Bronchial epithelial cell (primary cell): ENCODE data around the gene TRAM2. TPM values are rescaled to one million over a fixed set of nuclear protein-coding genes. Genes with fewer than 3 reads are reported as not detected.

ENCODE experiments used
- DNase-seq: peaks from one replicate; pipeline ENCODE4 v3.0.0-alpha.2; 2010; ENCODE audit warnings: low read depth
- FAIRE-seq: peaks from 2 replicates; lab custom pipeline; 2011; peaks lifted over from hg19 to GRCh38; lab: Jason Lieb, UNC
- H3K27me3 ChIP-seq: 2 replicates; pipeline ENCODE4 v1.5.1; 2011; ENCODE audit warnings: low read length; ENCODE audit not compliant: control insufficient read depth, insufficient read depth
- H3K36me3 ChIP-seq: 2 replicates; pipeline ENCODE4 v1.5.1; 2011; ENCODE audit warnings: low read length; ENCODE audit not compliant: control insufficient read depth, insufficient read depth
- H3K4me3 ChIP-seq: 2 replicates; pipeline ENCODE4 v1.5.1; 2011; ENCODE audit warnings: mild to moderate bottlenecking, low read depth, low read length, control low read depth
- total RNA-seq: library from RNA; depleted of rRNA; stranded (reverse); fragments of >200 nt; gene quantifications from 2 replicates; pipeline ENCODE4 v1.2.1, GENCODE V29; 2014
- TF ChIP-seq, protein P1 (sequence below): IDR thresholded peaks from 2 replicates; pipeline ENCODE4 v1.5.1; 2011; ENCODE audit warnings: mild to moderate bottlenecking, moderate library complexity, low read length, control low read depth, inconsistent platforms; ENCODE audit not compliant: insufficient read depth, severe bottlenecking

Gene TRAM2
- total RNA-seq, 1 donor from 2014 or later, result 4.2 TPM

DNA sequence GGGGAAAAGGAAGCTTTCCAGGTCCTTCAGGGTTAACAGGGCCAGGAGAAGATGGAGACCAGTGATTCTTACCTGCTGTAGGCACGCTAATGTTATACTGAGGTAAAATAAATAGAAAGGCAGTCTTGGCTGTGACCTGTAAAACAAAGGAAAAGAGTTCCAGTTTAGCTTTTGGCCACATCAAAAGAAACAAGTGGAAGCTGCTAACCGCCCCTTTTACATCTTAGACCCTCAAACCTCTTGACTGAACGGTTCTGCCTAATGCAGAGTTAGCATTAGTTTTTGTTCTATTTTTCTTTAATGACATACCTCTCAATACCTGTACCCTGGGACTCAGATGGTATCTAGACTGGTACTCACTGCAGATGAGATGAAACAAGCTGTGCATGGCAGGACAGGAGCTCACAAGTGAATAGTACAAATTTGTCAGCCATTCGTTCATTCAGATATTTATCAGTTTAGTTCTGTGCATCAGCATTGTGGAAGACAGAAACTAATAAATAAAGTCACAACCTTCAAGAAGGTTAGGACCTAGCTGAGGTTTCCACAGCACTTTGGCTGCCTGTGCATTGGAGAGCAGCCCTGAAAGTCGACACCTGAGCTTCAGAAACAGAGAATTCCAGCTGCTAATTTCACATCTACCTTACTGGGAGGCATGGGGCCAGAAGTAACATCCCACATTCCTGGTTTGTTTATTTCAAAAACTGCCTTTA, 41.0 kb downstream of the TRAM2 start:
- no peak for DNase-seq
- peaks cover 1% of the 10 kb centered on the region for H3K36me3 ChIP-seq
- FAIRE-seq, result no peak
- TF ChIP-seq, protein P1, sequence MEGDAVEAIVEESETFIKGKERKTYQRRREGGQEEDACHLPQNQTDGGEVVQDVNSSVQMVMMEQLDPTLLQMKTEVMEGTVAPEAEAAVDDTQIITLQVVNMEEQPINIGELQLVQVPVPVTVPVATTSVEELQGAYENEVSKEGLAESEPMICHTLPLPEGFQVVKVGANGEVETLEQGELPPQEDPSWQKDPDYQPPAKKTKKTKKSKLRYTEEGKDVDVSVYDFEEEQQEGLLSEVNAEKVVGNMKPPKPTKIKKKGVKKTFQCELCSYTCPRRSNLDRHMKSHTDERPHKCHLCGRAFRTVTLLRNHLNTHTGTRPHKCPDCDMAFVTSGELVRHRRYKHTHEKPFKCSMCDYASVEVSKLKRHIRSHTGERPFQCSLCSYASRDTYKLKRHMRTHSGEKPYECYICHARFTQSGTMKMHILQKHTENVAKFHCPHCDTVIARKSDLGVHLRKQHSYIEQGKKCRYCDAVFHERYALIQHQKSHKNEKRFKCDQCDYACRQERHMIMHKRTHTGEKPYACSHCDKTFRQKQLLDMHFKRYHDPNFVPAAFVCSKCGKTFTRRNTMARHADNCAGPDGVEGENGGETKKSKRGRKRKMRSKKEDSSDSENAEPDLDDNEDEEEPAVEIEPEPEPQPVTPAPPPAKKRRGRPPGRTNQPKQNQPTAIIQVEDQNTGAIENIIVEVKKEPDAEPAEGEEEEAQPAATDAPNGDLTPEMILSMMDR, result no peak
- no peaks in the 10 kb centered on the region for H3K27me3 ChIP-seq
- H3K4me3 ChIP-seq, result no peak overlapping the region

DNA sequence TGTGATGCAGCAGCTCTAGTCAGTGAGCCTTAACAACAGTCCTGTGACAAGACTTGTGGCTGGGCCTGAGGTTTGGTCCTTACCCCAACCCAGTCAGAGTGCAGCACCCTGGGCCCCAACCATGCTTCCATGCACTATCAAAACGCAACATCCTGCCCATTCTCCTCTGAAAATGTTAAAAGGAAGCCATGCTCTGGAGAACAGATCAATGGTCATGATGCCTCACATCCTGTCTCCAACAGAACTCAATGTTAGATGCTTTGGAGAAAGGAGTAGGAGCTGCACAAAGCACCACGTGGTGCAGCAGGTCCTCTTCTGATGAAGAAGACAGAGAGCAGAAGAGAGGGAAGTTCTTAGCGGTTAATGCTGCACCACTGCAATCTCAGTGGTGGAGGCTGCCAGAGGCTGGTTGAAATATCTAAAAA, 41.9 kb downstream of the TRAM2 start:
- FAIRE-seq (no peak), DNase-seq (no peak)
- Histone ChIP-seq H3K27me3 (no peaks in the 10 kb centered on the region), H3K36me3 (peaks cover 1% of the 10 kb centered on the region), H3K4me3 (no peak overlapping the region)
- TF ChIP-seq, protein P1, result no peak

DNA sequence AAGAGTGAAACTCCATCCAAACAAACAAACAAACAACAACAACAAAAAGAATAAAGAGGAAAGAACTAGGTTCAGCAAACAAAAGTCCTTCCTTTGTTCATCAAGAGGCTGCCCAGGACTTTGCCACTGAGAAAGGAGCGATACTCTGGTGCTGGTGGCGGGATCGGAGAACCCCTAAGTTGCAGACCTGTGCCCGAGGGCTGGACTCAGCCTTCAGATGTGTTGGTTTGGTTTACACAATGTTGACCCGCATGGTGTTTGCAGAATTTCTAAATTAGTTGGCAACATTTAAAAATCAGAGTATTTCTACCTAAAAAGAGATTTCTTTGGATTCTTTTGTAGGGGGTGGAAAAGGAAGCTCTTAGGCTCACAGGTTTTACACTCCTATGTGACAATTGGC, 42.5 kb downstream of the TRAM2 start:
- Histone ChIP-seq H3K4me3 (no peak overlapping the region), H3K36me3 (peaks cover 1% of the 10 kb centered on the region), H3K27me3 (no peaks in the 10 kb centered on the region)
- TF ChIP-seq, protein P1, result no peak
- FAIRE-seq (no peak), DNase-seq (no peak)

DNA sequence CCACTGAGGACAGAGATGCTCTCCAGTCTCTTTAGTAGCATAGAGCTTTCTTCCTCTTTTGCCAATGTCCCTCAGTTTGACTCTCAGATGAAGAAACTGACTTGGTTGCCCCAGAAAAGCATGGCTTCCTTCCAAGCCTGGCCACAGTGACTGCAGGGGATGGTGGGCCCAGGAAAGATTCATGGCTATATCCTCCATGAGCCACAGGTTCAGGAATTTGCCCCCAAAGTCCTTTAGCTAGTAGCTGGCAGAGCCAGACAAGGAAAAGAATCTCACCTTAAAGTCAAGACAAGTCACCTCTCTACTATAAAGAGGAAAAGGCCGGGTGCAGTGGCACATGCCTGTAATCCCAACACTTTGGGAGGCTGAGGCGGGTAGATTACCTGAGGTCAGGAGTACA, 43.4 kb downstream of the TRAM2 start:
- peaks cover 1% of the 10 kb centered on the region for H3K36me3 ChIP-seq
- FAIRE-seq, result no peak

DNA sequence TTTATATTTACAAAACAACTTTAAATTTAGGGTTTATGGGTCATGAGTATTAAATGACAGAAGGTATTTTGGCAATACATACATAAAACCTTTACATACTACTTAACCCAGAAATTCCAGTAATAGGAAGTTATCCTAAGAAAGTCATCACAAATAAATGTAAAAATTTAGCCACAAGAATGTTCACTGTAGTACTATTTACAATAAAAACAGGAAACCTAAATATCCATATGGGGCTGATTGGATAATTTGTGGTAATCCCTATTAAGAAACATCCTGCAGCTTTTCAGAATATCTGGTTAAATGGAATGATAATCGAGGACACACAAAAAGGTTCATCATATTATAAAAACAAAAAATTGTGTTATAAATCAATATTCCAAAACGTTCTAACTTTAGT, 44.4 kb downstream of the TRAM2 start:
- DNase-seq (no peak), FAIRE-seq (no peak)
- H3K4me3 ChIP-seq, result no peak overlapping the region
- peaks cover 1% of the 10 kb centered on the region for H3K36me3 ChIP-seq
- TF ChIP-seq, protein P1, result no peak
- no peaks in the 10 kb centered on the region for H3K27me3 ChIP-seq

More for the DNA sequence above, 43.4 kb downstream of the TRAM2 start:
- TF ChIP-seq, protein P1, result no peak
- Histone ChIP-seq H3K4me3 (no peak overlapping the region), H3K27me3 (no peaks in the 10 kb centered on the region)
- no peak for DNase-seq

DNA sequence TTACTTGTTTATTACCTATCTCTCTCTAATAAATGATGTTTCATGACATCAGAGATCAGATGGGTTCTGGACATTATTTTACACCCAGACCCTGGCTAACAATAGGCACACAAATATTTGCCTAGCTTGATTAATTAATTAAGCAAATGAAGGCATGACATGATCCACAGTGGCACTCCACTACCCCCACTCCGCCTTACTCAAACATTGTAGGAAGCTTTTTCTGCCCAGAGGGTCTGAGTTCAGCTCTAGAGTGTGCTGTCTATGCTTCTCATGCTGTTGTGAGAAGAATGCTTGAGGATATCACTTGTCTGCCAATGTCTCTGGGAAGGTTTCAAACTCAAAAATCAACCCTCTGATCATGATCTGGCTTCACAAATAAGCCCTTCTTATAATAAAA, 45.0 kb downstream of the TRAM2 start:
- no peak for FAIRE-seq
- Histone ChIP-seq H3K4me3 (no peak overlapping the region), H3K27me3 (no peaks in the 10 kb centered on the region), H3K36me3 (peaks cover 1% of the 10 kb centered on the region)
- no peak for DNase-seq
- TF ChIP-seq, protein P1, result no peak
